Nephron progenitor cell (in vitro differentiated cells): ENCODE results near the gene IRX3.

Source experiments
- DNase-seq: peaks from one replicate; pipeline ENCODE4 v3.0.0; 2021
- H3K27ac Mint-ChIP-seq: 2 replicates; pipeline ENCODE4 v1.8.0; 2021; ENCODE audit warnings: mild to moderate bottlenecking, moderate library complexity, mixed read lengths
- H3K27me3 Mint-ChIP-seq: 2 replicates; pipeline ENCODE4 v1.8.0; 2021; ENCODE audit warnings: mild to moderate bottlenecking, low read depth, mixed read lengths; ENCODE audit not compliant: poor library complexity
- H3K36me3 Mint-ChIP-seq: 2 replicates; pipeline ENCODE4 v1.8.0; 2021; ENCODE audit warnings: low read depth, mixed read lengths
- H3K4me1 Mint-ChIP-seq: 2 replicates; pipeline ENCODE4 v1.8.0; 2021; ENCODE audit warnings: mixed read lengths
- H3K4me3 Mint-ChIP-seq: 2 replicates; pipeline ENCODE4 v1.8.0; 2021; ENCODE audit warnings: mild to moderate bottlenecking, moderate library complexity, mixed read lengths
- H3K9me3 Mint-ChIP-seq: 2 replicates; pipeline ENCODE4 v1.8.0; 2021; ENCODE audit warnings: mild to moderate bottlenecking, moderate library complexity, mixed read lengths
- TF ChIP-seq, protein P1 (sequence below): fragments of 200-600 bp; sonication (generic); IDR thresholded peaks from 2 replicates; pipeline ENCODE4 v1.5.0; 2021; ENCODE audit warnings: antibody characterized with exemption

Gene IRX3

DNA sequence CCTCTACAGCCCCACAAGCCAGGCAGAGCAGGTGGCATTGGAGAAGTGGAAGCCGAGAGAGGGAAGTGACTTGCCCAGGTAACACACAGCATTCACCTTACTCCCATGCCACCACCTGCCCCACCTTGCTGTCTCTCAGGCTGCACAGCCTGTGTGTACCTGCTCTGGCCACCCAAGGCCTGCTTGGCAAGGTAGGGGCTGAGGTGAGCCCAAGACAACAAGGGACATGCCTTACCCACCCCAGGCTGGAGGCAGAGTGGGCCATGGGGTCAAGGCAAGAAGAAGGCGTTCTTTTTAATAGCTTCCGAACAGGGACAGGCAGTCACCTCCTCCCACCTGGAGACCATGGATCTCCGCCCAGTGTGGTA lies 40.1 kb downstream of the IRX3 start:
- DNase-seq: no peak
- Mint-ChIP-seq H3K9me3 (peaks cover 5% of the 10 kb centered on the region), H3K27ac (no peak overlapping the region), H3K4me1 (peaks cover 51% of the 10 kb centered on the region), H3K4me3 (no peak overlapping the region), H3K27me3 (no peaks in the 10 kb centered on the region), H3K36me3 (no peaks in the 10 kb centered on the region)
- TF ChIP-seq, protein P1, sequence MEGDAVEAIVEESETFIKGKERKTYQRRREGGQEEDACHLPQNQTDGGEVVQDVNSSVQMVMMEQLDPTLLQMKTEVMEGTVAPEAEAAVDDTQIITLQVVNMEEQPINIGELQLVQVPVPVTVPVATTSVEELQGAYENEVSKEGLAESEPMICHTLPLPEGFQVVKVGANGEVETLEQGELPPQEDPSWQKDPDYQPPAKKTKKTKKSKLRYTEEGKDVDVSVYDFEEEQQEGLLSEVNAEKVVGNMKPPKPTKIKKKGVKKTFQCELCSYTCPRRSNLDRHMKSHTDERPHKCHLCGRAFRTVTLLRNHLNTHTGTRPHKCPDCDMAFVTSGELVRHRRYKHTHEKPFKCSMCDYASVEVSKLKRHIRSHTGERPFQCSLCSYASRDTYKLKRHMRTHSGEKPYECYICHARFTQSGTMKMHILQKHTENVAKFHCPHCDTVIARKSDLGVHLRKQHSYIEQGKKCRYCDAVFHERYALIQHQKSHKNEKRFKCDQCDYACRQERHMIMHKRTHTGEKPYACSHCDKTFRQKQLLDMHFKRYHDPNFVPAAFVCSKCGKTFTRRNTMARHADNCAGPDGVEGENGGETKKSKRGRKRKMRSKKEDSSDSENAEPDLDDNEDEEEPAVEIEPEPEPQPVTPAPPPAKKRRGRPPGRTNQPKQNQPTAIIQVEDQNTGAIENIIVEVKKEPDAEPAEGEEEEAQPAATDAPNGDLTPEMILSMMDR: no peak

DNA sequence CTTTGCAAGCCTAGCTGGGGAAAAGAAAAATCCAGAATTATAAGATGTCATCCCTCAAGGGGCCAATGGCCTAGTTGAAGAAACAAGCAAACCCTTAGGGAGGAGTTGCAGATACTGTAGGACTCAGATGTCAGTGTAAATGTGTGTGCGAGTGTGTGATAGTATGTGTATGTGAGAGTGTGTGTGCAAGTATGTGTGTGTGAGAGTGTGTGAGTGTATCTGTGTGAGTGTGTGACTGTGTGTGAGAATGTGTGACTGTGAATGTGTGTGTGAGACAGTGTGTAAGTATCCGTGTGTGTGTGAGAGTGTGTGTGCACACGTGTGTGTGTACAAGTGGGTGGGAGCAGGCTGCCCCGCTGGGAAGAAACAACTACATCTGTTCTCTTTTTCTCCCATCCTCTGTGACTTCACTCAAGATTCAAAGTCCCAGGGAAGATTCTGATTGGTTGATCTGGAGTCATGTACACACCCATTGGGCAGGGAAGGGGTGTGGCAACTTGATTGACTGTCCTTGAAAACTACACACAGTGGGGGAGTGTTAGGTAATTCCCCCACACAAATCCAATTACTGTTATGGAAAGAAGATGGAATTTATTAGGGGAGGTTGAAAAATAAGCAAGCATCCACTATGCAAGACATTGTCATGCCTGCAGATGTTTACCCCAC lies 40.7 kb downstream of the IRX3 start:
- TF ChIP-seq, protein P1: no peak
- Mint-ChIP-seq H3K4me1 (peaks cover 53% of the 10 kb centered on the region), H3K27me3 (peaks cover under 1% of the 10 kb centered on the region), H3K36me3 (no peaks in the 10 kb centered on the region), H3K9me3 (peaks cover 5% of the 10 kb centered on the region), H3K27ac (no peak overlapping the region), H3K4me3 (no peak overlapping the region)
- DNase-seq: no peak

DNA sequence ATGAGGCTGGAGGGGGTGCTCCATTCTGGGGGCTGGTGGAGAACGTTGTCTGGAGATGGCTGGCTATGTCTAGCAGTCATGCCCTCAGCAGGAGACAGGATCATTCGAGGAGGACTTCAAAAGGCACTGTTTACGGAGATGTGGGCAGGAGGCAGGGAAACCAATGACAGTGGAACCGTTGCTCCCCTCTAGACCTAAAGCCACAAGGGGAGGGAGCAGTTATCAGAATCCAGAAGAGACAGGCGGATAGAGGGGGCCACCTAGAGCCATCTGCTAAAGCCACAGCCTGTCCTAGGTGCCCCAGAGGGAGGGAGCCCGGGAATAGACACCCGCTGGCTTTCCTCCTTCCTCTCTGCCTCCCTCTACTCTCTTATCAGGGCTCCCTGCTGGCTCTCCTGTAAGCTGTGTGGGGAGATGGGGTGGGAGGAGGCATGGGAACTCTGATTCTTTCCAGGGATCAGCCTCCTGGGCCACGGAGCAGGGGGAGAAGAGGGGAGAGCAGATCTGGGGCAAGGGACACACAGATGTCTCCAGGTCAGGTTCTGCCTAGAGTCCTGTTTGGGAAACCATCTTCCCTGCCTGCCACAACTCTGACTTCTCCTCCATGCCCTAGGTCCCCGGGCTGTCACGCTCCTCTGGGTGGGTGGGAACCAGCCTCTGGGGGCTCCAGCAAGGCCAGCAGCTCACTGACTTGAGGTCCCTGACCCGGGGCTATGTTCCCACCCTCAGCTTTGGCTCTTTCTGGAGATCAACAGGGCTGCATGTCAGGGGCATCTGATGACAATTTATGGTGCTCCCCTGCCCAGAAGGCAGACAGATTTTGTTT lies 42.3 kb downstream of the IRX3 start:
- Mint-ChIP-seq H3K36me3 (no peaks in the 10 kb centered on the region), H3K27ac (peak overlapping the region; percentile 36), H3K4me1 (peaks cover 59% of the 10 kb centered on the region), H3K4me3 (no peak overlapping the region), H3K9me3 (peaks cover 5% of the 10 kb centered on the region), H3K27me3 (peaks cover 3% of the 10 kb centered on the region)
- TF ChIP-seq, protein P1: no peak
- DNase-seq: peak; percentile 16

DNA sequence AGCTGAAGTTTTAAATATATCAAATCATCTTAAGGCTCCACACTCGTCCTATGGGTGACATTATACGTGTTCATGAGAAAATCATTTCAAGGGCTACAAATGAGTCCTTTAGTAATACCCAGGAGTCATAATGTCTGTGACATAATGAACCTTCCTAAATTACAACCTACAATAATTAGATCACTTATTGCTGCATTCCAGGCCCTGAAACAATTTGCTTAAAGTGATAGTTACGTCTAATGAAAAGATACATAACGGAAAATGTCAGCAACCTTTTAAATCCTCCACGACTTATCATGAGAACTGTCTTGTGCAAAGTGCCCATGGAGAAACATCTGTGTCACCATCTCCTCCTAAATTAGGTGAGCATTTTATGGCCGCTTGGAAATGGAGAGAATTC lies 43.4 kb downstream of the IRX3 start:
- DNase-seq: no peak
- Mint-ChIP-seq H3K27ac (no peak overlapping the region), H3K27me3 (peaks cover 3% of the 10 kb centered on the region), H3K4me3 (no peak overlapping the region), H3K36me3 (no peaks in the 10 kb centered on the region), H3K9me3 (peaks cover 5% of the 10 kb centered on the region), H3K4me1 (peaks cover 56% of the 10 kb centered on the region)
- TF ChIP-seq, protein P1: no peak

DNA sequence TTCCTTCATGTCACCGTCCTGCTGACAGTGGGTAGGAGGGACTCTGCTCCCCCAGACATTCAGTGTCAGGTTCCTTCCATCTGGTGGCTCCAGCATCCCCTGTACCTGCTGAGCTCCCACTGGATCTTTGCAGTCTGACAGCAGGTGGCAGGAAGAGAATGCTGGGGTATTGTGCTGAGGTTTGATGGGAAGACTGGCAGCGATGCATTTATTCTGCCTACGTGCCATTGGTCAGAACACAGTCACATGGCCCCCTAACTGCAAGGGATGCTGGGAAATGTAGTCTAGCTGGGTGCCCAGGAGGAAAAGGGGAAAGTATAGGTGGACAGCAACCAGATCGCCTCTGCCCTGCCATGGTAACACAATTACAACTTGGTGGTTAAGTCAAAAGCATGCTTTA lies 44.4 kb downstream of the IRX3 start:
- DNase-seq: no peak
- Mint-ChIP-seq H3K9me3 (peaks cover 5% of the 10 kb centered on the region), H3K27ac (no peak overlapping the region), H3K27me3 (peaks cover 3% of the 10 kb centered on the region), H3K4me1 (peaks cover 56% of the 10 kb centered on the region), H3K4me3 (no peak overlapping the region), H3K36me3 (no peaks in the 10 kb centered on the region)
- TF ChIP-seq, protein P1: no peak

DNA sequence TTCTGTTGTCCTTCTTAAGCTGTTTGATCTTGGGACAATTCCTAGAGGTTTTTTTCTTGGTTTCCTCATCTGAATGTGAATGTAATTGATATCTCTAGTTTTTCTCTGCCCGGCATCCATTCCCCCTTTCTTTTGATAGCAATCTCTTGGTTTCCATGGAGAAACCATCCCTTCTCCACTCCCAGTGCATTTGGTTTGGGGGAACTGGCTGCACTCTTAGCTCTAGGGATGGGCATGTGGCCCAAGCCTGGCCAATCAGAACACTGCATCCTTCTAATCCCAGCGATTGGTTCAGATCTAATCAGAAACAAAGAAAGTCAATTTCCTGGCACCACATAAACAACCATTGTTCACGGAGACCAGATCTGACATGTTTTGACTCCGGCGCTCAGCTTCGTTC lies 45.1 kb downstream of the IRX3 start:
- no peaks in the 10 kb centered on the region for H3K36me3 Mint-ChIP-seq
- H3K27me3 Mint-ChIP-seq: peaks cover 5% of the 10 kb centered on the region

More for the DNA sequence above, 45.1 kb downstream of the IRX3 start:
- TF ChIP-seq, protein P1: no peak
- Mint-ChIP-seq H3K27ac (no peak overlapping the region), H3K4me3 (no peak overlapping the region), H3K9me3 (peaks cover 5% of the 10 kb centered on the region), H3K4me1 (peaks cover 56% of the 10 kb centered on the region)
- DNase-seq: no peak
